Measurements from ENCODE around the gene PCCA. TPM values are rescaled to one million over a fixed set of nuclear protein-coding genes. Genes with fewer than 3 reads are reported as not detected.

Gene PCCA
- total RNA-seq, 4 donors from 2014 or later, result 33.8 to 40.3 (median 39.0) TPM

DNA sequence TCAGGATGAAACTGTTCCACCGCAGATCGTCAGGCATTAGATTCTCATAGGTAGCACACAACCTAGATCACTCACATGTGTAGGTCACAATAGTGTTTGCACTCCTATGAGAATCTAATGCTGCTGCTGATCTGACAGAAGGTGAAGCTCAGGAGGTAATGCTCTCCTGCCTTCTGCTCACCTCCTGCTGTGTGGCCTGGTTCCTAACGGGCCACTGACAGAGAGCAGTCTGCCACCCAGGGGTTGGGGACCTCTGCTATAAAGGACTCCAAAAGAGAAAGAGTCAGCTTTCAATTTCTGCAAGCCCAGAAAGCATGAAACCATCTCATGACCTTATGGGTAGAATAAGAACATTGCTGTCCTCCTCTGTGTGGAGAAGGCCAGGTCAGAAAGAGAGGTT, 43.5 kb upstream of the PCCA start:
- H3K36me3 ChIP-seq, result no peaks in the 10 kb centered on the region
- intact Hi-C loops (cut with DNase I), result no loop called here
- no peak overlapping the region for H3K4me3 ChIP-seq
- TF ChIP-seq POLR2A (IDR thresholded peaks at IDR 0.05; ENCODE audit: low read depth) (no peak), POLR2AphosphoS5 (IDR thresholded peaks at IDR 0.05) (no peak), EP300 (IDR thresholded peaks at IDR 0.05) (no peak)
- TF ChIP-seq, protein P1, sequence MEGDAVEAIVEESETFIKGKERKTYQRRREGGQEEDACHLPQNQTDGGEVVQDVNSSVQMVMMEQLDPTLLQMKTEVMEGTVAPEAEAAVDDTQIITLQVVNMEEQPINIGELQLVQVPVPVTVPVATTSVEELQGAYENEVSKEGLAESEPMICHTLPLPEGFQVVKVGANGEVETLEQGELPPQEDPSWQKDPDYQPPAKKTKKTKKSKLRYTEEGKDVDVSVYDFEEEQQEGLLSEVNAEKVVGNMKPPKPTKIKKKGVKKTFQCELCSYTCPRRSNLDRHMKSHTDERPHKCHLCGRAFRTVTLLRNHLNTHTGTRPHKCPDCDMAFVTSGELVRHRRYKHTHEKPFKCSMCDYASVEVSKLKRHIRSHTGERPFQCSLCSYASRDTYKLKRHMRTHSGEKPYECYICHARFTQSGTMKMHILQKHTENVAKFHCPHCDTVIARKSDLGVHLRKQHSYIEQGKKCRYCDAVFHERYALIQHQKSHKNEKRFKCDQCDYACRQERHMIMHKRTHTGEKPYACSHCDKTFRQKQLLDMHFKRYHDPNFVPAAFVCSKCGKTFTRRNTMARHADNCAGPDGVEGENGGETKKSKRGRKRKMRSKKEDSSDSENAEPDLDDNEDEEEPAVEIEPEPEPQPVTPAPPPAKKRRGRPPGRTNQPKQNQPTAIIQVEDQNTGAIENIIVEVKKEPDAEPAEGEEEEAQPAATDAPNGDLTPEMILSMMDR (IDR thresholded peaks at IDR 0.05), result no peak
- no peaks in the 10 kb centered on the region for H3K4me1 ChIP-seq
- H3K9me3 ChIP-seq, result no peaks in the 10 kb centered on the region
- DNase-seq (ENCODE audit: extremely low spot score), result peak; percentile 74
- H3K27me3 ChIP-seq, result no peaks in the 10 kb centered on the region
- WGBS, result 92% methylated on average over 3 of the region's 3 CpGs
- H3K27ac ChIP-seq (replicated peaks in 1 of 4), result no peak overlapping the region

DNA sequence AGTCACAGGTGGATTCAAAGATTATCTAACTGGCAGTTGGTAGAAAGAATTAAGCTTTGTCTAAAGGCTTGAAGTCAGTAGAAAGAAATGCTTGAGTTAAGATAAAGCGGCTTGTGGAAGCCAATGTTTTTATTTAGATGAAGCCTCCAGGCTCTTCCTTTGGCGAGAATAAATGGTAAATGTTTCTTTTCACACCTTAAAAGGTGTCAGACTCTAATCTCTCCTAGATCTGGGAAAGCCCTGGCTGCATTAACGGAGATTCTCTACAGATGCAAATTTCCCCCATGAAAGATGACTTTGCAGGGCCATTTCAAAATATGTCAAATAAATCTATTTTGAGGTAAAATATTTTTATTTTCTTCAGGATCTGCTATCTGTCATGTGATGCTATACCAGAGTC, 37.8 kb upstream of the PCCA start:
- Histone ChIP-seq H3K4me1 (no peaks in the 10 kb centered on the region), H3K4me3 (no peak overlapping the region), H3K27ac (replicated peaks in 1 of 4) (no peak overlapping the region), H3K9me3 (no peaks in the 10 kb centered on the region), H3K36me3 (no peaks in the 10 kb centered on the region), H3K27me3 (no peaks in the 10 kb centered on the region)
- 60% methylated on average over 3 of the region's 3 CpGs for WGBS
- no peak for DNase-seq (ENCODE audit: extremely low spot score)
- TF ChIP-seq EP300 (IDR thresholded peaks at IDR 0.05) (no peak), POLR2AphosphoS5 (IDR thresholded peaks at IDR 0.05) (no peak), POLR2A (IDR thresholded peaks at IDR 0.05; ENCODE audit: low read depth) (no peak)
- TF ChIP-seq, protein P1 (IDR thresholded peaks at IDR 0.05), result no peak
- intact Hi-C loops (cut with DNase I), result no loop called here

DNA sequence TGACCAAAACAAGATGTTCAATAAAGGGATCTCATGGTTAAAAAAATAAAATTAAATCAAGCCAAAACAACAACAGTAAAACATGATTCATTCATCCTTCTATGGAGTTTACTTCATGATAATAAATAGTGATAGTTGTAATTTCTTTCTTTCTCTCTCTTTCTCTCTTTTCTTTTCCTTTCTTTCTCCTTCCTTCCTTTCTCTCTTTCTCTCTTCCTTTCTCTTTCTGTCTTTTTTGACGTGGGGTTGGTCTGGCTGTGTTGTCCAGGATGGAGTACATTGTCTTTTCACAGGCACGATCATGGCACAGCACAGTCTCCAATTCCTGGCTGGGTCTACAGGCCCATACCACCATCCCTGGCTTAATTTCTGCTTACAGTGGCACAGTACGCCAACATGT, 29.1 kb upstream of the PCCA start:
- TF ChIP-seq POLR2A (IDR thresholded peaks at IDR 0.05; ENCODE audit: low read depth) (no peak), EP300 (IDR thresholded peaks at IDR 0.05) (no peak), POLR2AphosphoS5 (IDR thresholded peaks at IDR 0.05) (no peak)
- TF ChIP-seq, protein P1 (IDR thresholded peaks at IDR 0.05), result no peak
- H3K4me1 ChIP-seq, result no peaks in the 10 kb centered on the region
- H3K36me3 ChIP-seq, result no peaks in the 10 kb centered on the region
- H3K27me3 ChIP-seq, result peaks cover 0 to 7% (median 0%) of the 10 kb centered on the region in 4 donors
- no peak for DNase-seq (ENCODE audit: extremely low spot score)
- H3K4me3 ChIP-seq, result no peak overlapping the region
- peaks cover 0 to 11% (median 0%) of the 10 kb centered on the region in 4 donors for H3K9me3 ChIP-seq
- intact Hi-C loops (cut with DNase I), result no loop called here
- 88% methylated on average over 3 of the region's 3 CpGs for WGBS
- H3K27ac ChIP-seq (replicated peaks in 1 of 4), result no peak overlapping the region

DNA sequence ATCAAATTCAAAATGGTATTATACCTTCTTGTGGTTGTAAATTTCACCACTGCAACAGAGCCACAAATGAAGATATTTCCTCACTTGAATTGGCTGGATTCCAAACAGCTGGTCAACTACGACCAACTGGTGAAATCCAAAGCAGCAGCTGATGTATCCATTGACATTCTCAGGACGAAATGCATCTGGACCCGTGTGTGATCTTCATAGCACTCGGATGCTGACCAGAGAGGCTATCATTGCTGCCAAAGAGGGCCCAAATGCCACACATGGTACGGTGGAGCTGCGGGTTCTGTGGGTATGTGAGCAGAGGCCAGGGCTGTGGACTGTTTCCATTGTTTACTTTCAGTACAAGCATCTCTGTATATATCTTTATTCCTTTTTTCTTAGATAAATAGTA, 25.6 kb upstream of the PCCA start:
- TF ChIP-seq POLR2AphosphoS5 (IDR thresholded peaks at IDR 0.05) (no peak), EP300 (IDR thresholded peaks at IDR 0.05) (no peak), POLR2A (IDR thresholded peaks at IDR 0.05; ENCODE audit: low read depth) (no peak)
- TF ChIP-seq, protein P1 (IDR thresholded peaks at IDR 0.05), result no peak
- Histone ChIP-seq H3K36me3 (no peaks in the 10 kb centered on the region), H3K9me3 (peaks cover 0 to 11% (median 0%) of the 10 kb centered on the region in 4 donors), H3K27me3 (peaks cover 0 to 4% (median 0%) of the 10 kb centered on the region in 4 donors), H3K4me1 (no peaks in the 10 kb centered on the region), H3K27ac (replicated peaks in 1 of 4) (no peak overlapping the region), H3K4me3 (no peak overlapping the region)
- no peak for DNase-seq (ENCODE audit: extremely low spot score)
- intact Hi-C loops (cut with DNase I), result no loop called here
- WGBS, result 43% methylated on average over 6 of the region's 6 CpGs

DNA sequence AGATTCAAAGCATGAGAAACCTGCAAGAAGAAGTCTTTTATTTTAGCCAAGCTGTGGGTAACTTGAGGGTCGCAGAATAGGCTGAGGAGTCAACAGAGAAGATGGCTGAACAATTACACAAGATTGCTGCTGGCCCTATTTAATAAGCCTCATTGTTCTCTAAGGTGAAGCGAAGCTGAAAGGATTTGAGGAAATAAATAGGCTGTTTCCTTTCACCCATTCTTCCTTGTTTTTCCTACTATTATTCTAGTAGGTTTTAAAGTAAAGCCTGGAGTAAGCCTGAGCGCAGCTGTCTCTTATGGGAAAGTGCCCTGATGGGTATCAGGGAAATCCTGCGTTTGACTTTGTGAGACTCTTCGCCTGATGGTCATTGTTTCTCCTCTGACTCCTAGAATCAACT, 25.0 kb upstream of the PCCA start:
- Histone ChIP-seq H3K27ac (replicated peaks in 1 of 4) (no peak overlapping the region), H3K4me3 (no peak overlapping the region), H3K9me3 (peaks cover 0 to 11% (median 0%) of the 10 kb centered on the region in 4 donors), H3K27me3 (no peaks in the 10 kb centered on the region), H3K4me1 (no peaks in the 10 kb centered on the region), H3K36me3 (no peaks in the 10 kb centered on the region)
- 86% methylated on average over 5 of the region's 5 CpGs for WGBS
- intact Hi-C loops (cut with DNase I), result no loop called here
- TF ChIP-seq, protein P1 (IDR thresholded peaks at IDR 0.05), result no peak
- TF ChIP-seq POLR2A (IDR thresholded peaks at IDR 0.05; ENCODE audit: low read depth) (no peak), POLR2AphosphoS5 (IDR thresholded peaks at IDR 0.05) (no peak), EP300 (IDR thresholded peaks at IDR 0.05) (no peak)
- DNase-seq (ENCODE audit: extremely low spot score), result no peak

Measured in esophagus muscularis mucosa (tissue), 4 donors.